ENCODE data around the gene PNMA8C.
A peak's percentile ranks its signal among the peaks of the same experiment; 100 is the strongest.

Gene PNMA8C

GRCh38 chr19:46413262-46414031 lies 15.3 kb downstream of the PNMA8C start, which contains the start of gene CCDC8:
Gene CCDC8 (minus strand): TSS chr19:46413564. CDS start chr19:46412810, 754 bp downstream.
- peak within 1 kb of the TSS; percentile 58 for H3K4me3 ChIP-seq (ENCODE audit: low read depth, low read length)
- TF ChIP-seq, protein P1, sequence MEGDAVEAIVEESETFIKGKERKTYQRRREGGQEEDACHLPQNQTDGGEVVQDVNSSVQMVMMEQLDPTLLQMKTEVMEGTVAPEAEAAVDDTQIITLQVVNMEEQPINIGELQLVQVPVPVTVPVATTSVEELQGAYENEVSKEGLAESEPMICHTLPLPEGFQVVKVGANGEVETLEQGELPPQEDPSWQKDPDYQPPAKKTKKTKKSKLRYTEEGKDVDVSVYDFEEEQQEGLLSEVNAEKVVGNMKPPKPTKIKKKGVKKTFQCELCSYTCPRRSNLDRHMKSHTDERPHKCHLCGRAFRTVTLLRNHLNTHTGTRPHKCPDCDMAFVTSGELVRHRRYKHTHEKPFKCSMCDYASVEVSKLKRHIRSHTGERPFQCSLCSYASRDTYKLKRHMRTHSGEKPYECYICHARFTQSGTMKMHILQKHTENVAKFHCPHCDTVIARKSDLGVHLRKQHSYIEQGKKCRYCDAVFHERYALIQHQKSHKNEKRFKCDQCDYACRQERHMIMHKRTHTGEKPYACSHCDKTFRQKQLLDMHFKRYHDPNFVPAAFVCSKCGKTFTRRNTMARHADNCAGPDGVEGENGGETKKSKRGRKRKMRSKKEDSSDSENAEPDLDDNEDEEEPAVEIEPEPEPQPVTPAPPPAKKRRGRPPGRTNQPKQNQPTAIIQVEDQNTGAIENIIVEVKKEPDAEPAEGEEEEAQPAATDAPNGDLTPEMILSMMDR (IDR thresholded peaks at IDR 0.05; ENCODE audit: low read depth, low read length, missing control alignments) = no peak
- DNase-seq (ENCODE audit: low read depth) = peak; percentile 80
- in situ Hi-C loops (cut with HindIII; ENCODE audit: low sequenced_read_pairs) = no loop called here

- TF ChIP-seq, protein P1 (IDR thresholded peaks at IDR 0.05; ENCODE audit: low read depth, low read length, missing control alignments) = no peak
- in situ Hi-C loops (cut with HindIII; ENCODE audit: low sequenced_read_pairs) = no loop called here
Observed at GRCh38 chr19:46412650-46413261, 16.0 kb downstream of the PNMA8C start.

GRCh38 chr19:46411925-46412649 lies 16.6 kb downstream of the PNMA8C start:
- H3K4me3 ChIP-seq (ENCODE audit: low read depth, low read length) = peak overlapping the region; percentile 58
- TF ChIP-seq, protein P1 (IDR thresholded peaks at IDR 0.05; ENCODE audit: low read depth, low read length, missing control alignments) = no peak
- in situ Hi-C loops (cut with HindIII; ENCODE audit: low sequenced_read_pairs) = no loop called here
- no peak for DNase-seq (ENCODE audit: low read depth)

More at GRCh38 chr19:46412650-46413261, 16.0 kb downstream of the PNMA8C start:
- DNase-seq (ENCODE audit: low read depth) = no peak
- H3K4me3 ChIP-seq (ENCODE audit: low read depth, low read length) = peak overlapping the region; percentile 58

- TF ChIP-seq, protein P1 (IDR thresholded peaks at IDR 0.05; ENCODE audit: low read depth, low read length, missing control alignments) = no peak
- in situ Hi-C loops (cut with HindIII; ENCODE audit: low sequenced_read_pairs) = no loop called here
- DNase-seq (ENCODE audit: low read depth) = no peak
- H3K4me3 ChIP-seq (ENCODE audit: low read depth, low read length) = peak overlapping the region; percentile 58
Observed at GRCh38 chr19:46411088-46411924, 17.4 kb downstream of the PNMA8C start.

GRCh38 chr19:46410205-46411087 lies 18.3 kb downstream of the PNMA8C start:
- DNase-seq (ENCODE audit: low read depth) = no peak
- H3K4me3 ChIP-seq (ENCODE audit: low read depth, low read length) = no peak overlapping the region

More at GRCh38 chr19:46410205-46411087, 18.3 kb downstream of the PNMA8C start:
- TF ChIP-seq, protein P1 (IDR thresholded peaks at IDR 0.05; ENCODE audit: low read depth, low read length, missing control alignments) = no peak
- in situ Hi-C loops (cut with HindIII; ENCODE audit: low sequenced_read_pairs) = no loop called here

Data from astrocyte of the cerebellum (primary cell).